Measurements from ENCODE around the gene TNRC18.
"Not testable (repeated sequence)": the region's sequence is repeated elsewhere in the genome, so short reads cannot be mapped to it uniquely, and the experiment has no call there.

The TNRC18 gene

GRCh38 chr7:5265320-5266190 is 158.1 kb downstream of the TNRC18 start:
- no peak for DNase-seq

DNA sequence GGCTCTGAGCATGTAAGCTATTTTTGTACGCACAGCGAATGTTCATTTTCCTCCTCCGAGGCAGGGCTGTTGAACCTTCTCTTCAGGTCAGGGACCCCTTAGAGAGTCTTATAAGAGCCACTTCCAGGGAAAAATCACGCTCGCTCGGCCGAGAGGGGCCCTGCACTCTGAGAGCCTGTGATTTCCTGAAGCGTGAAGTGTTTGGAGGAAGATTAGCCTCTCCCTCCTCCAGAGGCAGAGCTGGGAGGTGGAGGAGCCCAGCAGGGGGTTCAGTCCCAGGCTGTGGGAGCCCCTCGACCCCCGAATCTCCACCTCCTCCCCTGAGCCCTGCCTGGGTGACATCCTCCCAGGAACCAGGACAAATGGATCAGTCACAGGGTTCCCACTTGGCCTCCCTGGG is 160.6 kb downstream of the TNRC18 start:
- not testable (repeated sequence) for DNase-seq

GRCh38 chr7:5260530-5261068 is 163.0 kb downstream of the TNRC18 start:
- DNase-seq = not testable (repeated sequence)

Data from effector CD4-positive, alpha-beta T cell (primary cell).